IPS-18a (cell line): ENCODE measurements around the gene RNF125.

Experiments
- H3K27ac ChIP-seq: one replicate; pipeline ENCODE4 v1.5.1; 2013; ENCODE audit warnings: low read length
- H3K27me3 ChIP-seq: one replicate; pipeline ENCODE4 v1.6.1; 2013; ENCODE audit warnings: mild to moderate bottlenecking, low read length; ENCODE audit not compliant: control insufficient read depth, insufficient read depth
- H3K36me3 ChIP-seq: one replicate; pipeline ENCODE4 v1.6.1; 2013; ENCODE audit warnings: low read depth, low read length; ENCODE audit not compliant: control insufficient read depth
- H3K4me1 ChIP-seq: one replicate; pipeline ENCODE4 v1.6.1; 2013; ENCODE audit warnings: low read depth, low read length; ENCODE audit not compliant: control insufficient read depth
- H3K4me3 ChIP-seq: one replicate; pipeline ENCODE4 v1.5.1; 2013; ENCODE audit warnings: low read length
- H3K9ac ChIP-seq: one replicate; pipeline ENCODE4 v1.6.1; 2013; ENCODE audit warnings: mild to moderate bottlenecking, low read length, moderate library complexity
- H3K9me3 ChIP-seq: one replicate; pipeline ENCODE4 v1.6.1; 2013; ENCODE audit warnings: low read depth, low read length; ENCODE audit not compliant: control insufficient read depth

Gene RNF125

DNA sequence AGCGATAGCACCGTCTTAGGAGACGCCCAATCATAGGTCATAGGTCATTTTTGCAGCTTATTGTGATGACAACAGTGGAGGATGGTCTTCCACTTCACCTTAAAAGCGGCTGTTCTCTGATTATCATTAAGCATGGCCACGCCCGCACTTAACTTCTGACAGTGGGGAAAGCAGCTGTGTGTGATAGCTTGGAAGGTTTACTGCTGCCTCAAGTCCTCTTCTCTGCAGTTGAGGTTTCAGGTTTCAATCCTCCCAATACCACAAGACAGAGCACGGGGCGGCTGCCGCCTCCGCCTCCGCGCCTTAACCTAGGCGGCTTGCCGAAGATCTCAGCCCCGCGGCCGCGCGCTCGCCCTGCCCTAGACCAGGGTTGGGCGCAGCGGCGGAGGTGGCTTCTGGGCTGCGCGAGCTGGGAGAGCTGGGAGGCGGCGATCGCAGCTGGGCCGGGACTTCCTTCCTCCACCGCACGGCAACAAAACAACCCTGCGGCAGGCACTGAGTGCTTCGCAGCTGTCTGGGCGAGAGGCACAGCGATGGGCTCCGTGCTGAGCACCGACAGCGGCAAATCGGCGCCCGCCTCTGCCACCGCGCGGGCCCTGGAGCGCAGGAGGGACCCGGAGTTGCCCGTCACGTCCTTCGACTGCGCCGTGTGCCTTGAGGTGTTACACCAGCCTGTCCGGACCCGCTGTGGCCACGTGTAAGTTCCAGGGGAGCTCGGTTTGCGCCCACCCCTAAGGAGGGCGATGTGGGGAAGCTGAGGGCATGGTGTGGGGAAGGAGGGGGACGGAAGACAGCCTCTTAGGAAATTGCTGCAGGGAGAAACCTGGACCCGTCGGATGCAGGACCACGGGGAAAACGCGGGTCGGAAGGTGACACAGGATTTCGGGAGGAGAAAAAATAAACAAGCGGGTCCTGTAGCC lies at the start of gene RNF125:
Gene RNF125, plus strand, starts transcription at position 495 of the 920 bp plus-strand sequence. Its CDS starts 39 bp downstream, at position 534.
- Histone ChIP-seq H3K27ac (no peak within 1 kb of the TSS), H3K4me1 (peaks cover 10% of the 10 kb centered on the region), H3K9me3 (no peaks in the 10 kb centered on the region), H3K27me3 (peaks cover 18% of the 10 kb centered on the region), H3K4me3 (peak within 1 kb of the TSS; percentile 75), H3K36me3 (no peaks in the 10 kb centered on the region), H3K9ac (peak within 1 kb of the TSS; percentile 49)

DNA sequence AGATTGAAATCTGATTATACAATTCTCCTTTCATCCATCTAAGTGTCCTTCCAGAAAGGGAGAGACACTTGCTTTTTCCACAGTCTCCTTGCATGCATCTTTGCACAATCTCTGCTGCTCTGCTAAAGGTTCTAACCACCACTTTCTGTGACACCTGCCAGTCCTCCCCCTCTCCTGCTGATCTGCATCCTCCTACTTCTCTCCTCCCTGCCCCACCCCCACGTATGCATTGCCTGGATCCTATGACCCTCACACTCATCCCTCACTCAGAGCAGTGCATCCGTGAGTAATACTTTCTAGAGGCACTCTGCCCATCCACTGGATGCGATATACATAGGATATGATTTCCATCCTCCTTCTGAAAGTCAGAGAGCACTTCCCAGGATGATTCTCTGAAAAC lies 48.0 kb upstream of the RNF125 start:
- no peak overlapping the region for H3K27ac ChIP-seq
- H3K4me3 ChIP-seq: no peak overlapping the region
- H3K27me3 ChIP-seq: no peaks in the 10 kb centered on the region
- no peak overlapping the region for H3K9ac ChIP-seq
- H3K4me1 ChIP-seq: no peaks in the 10 kb centered on the region
- no peaks in the 10 kb centered on the region for H3K36me3 ChIP-seq
- peaks cover 13% of the 10 kb centered on the region for H3K9me3 ChIP-seq

DNA sequence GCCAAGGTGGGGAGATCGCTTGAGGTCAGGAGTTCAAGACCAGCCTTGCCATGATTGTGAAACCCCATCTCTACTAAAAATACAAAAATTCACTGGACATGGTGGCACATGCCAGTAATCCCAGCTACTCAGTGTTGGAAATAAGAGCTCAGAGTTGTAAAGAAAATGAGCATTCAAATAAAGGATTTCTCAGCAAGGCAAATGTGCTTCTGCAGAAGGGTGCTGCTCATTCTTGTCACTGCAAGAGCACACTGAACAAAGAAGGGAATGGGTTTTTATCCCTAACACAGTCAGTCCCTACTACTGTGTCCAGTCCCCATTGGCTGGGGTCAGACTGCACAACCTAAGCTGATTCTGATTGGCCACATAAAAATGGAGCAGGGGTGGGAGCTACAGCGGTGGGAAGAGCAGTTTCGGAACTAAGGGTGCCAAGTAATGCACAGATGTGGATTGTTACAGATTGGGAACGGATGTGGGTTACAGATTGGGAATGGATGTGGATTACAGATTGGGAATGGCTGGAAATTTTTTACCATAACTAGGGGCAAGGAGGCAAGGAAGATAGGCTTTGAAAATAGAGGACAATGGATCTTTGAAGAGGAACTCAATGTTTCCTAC lies 44.6 kb upstream of the RNF125 start:
- Histone ChIP-seq H3K36me3 (no peaks in the 10 kb centered on the region), H3K27me3 (no peaks in the 10 kb centered on the region), H3K4me1 (peaks cover 3% of the 10 kb centered on the region), H3K4me3 (no peak overlapping the region), H3K27ac (no peak overlapping the region), H3K9me3 (peaks cover 13% of the 10 kb centered on the region), H3K9ac (no peak overlapping the region)

DNA sequence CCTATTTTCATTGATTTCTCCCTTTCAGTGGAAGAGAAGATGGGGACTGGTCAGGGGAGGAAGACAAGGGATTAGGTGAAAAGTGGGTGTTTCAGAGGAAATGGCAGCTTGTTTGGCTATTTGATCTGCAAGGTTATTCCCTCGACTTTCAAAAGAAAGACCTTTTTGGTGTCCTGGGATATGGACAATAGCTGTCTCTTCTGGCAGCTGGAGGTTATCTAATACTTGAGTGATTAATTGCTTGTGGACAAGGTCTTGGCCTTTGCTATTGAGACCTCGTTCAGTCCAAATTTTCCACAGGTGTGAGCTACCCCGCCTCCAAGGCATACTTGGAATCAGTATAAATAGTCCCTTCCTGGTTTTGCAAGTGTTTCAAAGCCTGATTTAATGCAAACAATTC lies 42.4 kb upstream of the RNF125 start:
- H3K4me1 ChIP-seq: peaks cover 3% of the 10 kb centered on the region
- no peak overlapping the region for H3K27ac ChIP-seq
- H3K4me3 ChIP-seq: no peak overlapping the region
- H3K9ac ChIP-seq: no peak overlapping the region
- peaks cover 13% of the 10 kb centered on the region for H3K9me3 ChIP-seq
- H3K36me3 ChIP-seq: no peaks in the 10 kb centered on the region
- H3K27me3 ChIP-seq: no peaks in the 10 kb centered on the region

DNA sequence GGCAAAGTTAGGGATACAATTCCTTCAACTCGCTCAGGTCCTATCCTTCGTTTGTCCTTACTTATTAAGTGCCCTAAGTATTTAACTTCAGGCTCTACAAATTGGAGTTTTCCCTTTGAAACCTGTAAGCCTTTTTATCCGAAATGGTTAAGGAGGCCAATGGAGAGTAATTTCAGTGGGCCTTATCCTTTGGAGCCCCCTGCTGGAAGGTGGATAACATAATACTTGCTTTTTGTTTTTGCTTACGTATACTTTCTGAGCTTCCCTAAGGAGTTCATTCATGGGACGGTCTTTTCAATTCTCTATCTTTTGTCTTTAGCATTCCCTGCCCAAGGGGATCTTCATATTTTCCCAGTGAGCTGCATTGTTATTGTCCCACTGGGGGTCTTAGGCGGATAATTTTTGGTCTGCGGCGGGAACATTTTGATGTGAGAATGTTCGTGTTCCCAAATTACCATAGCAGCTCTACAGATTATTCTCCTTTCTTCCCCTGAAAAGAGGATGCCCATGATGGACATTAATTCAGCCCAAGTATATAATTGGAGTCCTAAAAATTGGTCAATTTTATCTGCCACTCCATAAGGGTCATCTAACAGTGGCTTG lies 41.3 kb upstream of the RNF125 start:
- Histone ChIP-seq H3K36me3 (no peaks in the 10 kb centered on the region), H3K9ac (no peak overlapping the region), H3K27ac (no peak overlapping the region), H3K4me1 (peaks cover 3% of the 10 kb centered on the region), H3K4me3 (no peak overlapping the region), H3K9me3 (peaks cover 13% of the 10 kb centered on the region), H3K27me3 (no peaks in the 10 kb centered on the region)

DNA sequence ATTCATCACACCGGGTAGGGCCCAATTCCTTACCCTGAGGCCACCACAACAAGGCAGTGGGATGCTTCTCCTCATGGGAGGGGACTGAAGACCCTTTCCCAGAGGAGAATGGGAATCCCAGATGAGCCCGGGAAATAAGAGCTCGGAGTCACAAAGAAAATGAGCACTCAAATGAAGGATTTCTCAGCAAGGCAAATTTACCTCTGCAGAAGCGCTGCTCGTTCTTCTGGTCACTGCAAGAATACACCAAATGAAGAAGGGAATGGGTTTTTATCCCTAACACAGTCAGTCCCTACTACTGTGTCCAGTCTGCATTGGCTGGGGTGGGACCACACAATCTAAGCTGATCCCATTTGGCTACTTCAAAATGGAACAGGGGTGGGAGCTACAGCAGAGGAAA lies 40.0 kb upstream of the RNF125 start:
- Histone ChIP-seq H3K27ac (no peak overlapping the region), H3K27me3 (no peaks in the 10 kb centered on the region), H3K9me3 (peaks cover 11% of the 10 kb centered on the region), H3K9ac (no peak overlapping the region), H3K4me1 (peaks cover 3% of the 10 kb centered on the region), H3K36me3 (no peaks in the 10 kb centered on the region), H3K4me3 (no peak overlapping the region)

DNA sequence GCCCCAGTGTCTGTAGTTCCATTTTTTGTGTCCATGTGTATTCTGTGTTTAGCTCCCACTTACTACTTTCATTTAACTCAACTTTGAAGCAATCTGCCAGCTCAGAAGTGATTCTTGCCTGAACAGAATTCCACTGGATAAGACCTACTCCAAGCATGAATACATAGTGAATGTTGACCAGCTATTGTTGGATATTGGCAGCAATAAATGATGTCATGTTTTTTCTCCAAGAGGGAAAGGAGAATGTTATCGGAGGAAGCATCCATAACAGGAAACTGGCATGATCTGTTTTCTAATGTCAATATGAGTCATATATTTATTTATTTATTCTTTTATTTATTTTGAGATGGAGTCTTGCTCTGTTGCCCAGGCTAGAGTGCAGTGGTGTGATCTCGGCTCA lies 38.9 kb upstream of the RNF125 start:
- Histone ChIP-seq H3K4me1 (peaks cover 3% of the 10 kb centered on the region), H3K27ac (no peak overlapping the region), H3K9ac (no peak overlapping the region), H3K9me3 (peaks cover under 1% of the 10 kb centered on the region), H3K36me3 (no peaks in the 10 kb centered on the region), H3K27me3 (no peaks in the 10 kb centered on the region), H3K4me3 (no peak overlapping the region)

DNA sequence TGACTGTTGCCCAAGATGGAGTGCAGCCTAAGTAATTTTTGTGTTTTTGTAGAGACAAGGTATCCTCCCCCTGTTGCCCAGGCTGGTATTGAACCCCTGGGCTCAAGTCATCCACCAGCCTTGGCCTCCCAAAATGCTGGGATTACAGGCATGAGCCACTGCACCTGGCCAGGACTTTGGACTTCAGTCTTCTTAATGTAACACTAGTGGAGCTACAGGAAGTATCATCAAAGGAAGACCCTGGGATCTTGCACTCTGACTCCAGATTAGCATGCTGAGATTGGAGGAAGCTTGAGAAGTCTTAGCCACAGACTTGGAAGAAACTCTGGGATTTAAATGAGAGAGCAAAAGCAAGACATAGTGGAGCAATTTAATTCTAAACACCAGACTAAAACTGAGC lies 37.8 kb upstream of the RNF125 start:
- H3K27ac ChIP-seq: no peak overlapping the region

DNA sequence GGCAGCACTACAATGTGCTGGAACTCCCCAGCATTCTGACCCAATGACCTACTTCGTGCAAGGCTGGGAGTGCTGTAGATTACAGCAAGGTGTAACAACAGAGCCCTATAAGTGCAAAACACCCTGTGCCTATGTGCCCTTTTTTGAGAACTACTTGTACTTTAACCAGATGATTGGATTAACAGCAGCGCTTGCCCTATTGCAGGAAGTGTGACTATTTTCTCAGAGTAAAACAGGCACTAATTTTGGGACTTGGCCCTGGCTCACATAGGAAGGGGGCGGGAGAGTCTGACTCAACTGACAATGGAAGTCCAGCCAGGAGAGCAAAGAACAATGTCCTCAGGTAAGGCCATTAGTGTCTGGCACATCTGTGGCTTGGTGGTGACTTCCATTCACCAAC lies 35.6 kb upstream of the RNF125 start:
- Histone ChIP-seq H3K4me1 (no peaks in the 10 kb centered on the region), H3K27ac (no peak overlapping the region), H3K27me3 (no peaks in the 10 kb centered on the region), H3K4me3 (no peak overlapping the region), H3K9ac (no peak overlapping the region), H3K36me3 (no peaks in the 10 kb centered on the region), H3K9me3 (no peaks in the 10 kb centered on the region)

More for the DNA sequence above, 37.8 kb upstream of the RNF125 start:
- H3K4me1 ChIP-seq: peaks cover 3% of the 10 kb centered on the region
- H3K9me3 ChIP-seq: no peaks in the 10 kb centered on the region
- no peaks in the 10 kb centered on the region for H3K36me3 ChIP-seq
- no peak overlapping the region for H3K9ac ChIP-seq
- H3K27me3 ChIP-seq: no peaks in the 10 kb centered on the region
- H3K4me3 ChIP-seq: no peak overlapping the region

DNA sequence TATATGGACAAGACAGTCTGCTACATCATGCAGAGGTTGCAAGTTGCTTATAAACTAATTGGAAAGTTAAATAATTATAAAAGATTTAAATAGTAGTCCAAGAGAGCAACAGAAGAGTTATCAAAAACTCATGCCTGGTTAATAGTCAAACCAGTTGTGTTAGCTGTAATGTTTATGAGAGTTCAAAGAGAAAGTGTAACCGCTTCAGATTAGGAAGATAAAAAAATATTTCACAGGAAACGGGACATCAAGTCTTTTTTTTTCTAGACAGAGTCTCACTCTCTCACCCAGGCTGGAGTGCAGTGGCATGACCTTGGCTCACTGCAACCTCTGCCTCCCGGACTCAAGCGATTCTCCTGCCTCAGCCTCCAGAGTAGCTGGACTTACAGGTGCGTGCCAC lies 34.6 kb upstream of the RNF125 start:
- Histone ChIP-seq H3K27me3 (no peaks in the 10 kb centered on the region), H3K4me1 (no peaks in the 10 kb centered on the region), H3K36me3 (no peaks in the 10 kb centered on the region), H3K9ac (no peak overlapping the region), H3K4me3 (no peak overlapping the region), H3K27ac (no peak overlapping the region), H3K9me3 (no peaks in the 10 kb centered on the region)

DNA sequence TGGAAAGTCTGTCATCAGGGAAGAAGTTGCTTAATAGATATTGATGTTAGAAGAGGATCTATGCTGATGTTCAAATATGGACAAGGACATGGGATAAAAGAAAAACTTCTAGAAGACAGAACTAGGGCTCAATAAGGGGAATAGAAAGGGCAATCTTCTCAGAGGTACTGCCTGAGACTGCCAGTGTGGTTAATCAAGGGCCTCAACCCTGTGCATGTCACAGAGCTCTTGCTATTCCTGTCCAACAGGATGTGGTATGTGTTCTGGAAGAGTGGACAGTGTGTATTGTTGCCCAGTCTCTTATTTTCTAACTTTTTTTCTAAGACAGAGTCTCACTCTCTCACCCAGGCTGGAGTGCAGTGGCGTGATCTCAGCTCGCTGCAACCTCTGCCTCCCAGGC lies 27.8 kb upstream of the RNF125 start:
- no peak overlapping the region for H3K27ac ChIP-seq
- no peaks in the 10 kb centered on the region for H3K36me3 ChIP-seq
- H3K9me3 ChIP-seq: no peaks in the 10 kb centered on the region
- no peaks in the 10 kb centered on the region for H3K4me1 ChIP-seq
- H3K27me3 ChIP-seq: no peaks in the 10 kb centered on the region
- H3K9ac ChIP-seq: no peak overlapping the region
- no peak overlapping the region for H3K4me3 ChIP-seq
